GM12892 (cell line): ENCODE data around the gene HIF3A.

Experiments
- POLR2A ChIP-seq: IDR thresholded peaks from 2 replicates; pipeline ENCODE4 v1.6.1; 2011; ENCODE audit warnings: low read depth, low read length, control low read depth
- POLR2AphosphoS5 ChIP-seq: IDR thresholded peaks from 2 replicates; pipeline ENCODE4 v1.6.1; 2011; ENCODE audit warnings: low read depth, low read length, control low read depth

GRCh38 chr19:46388311-46389095 lies 91.7 kb downstream of the HIF3A start:
- no peak for TF ChIP-seq POLR2AphosphoS5
- TF ChIP-seq POLR2A, result no peak
